ENCODE measurements around the gene HOXA3. TPM values are rescaled to one million over a fixed set of nuclear protein-coding genes. Genes with fewer than 3 reads are reported as not detected.

The HOXA3 gene
- total and polyA plus RNA-seq, 7 donors: 0.65 to 5.6 (median 3.3) TPM

DNA sequence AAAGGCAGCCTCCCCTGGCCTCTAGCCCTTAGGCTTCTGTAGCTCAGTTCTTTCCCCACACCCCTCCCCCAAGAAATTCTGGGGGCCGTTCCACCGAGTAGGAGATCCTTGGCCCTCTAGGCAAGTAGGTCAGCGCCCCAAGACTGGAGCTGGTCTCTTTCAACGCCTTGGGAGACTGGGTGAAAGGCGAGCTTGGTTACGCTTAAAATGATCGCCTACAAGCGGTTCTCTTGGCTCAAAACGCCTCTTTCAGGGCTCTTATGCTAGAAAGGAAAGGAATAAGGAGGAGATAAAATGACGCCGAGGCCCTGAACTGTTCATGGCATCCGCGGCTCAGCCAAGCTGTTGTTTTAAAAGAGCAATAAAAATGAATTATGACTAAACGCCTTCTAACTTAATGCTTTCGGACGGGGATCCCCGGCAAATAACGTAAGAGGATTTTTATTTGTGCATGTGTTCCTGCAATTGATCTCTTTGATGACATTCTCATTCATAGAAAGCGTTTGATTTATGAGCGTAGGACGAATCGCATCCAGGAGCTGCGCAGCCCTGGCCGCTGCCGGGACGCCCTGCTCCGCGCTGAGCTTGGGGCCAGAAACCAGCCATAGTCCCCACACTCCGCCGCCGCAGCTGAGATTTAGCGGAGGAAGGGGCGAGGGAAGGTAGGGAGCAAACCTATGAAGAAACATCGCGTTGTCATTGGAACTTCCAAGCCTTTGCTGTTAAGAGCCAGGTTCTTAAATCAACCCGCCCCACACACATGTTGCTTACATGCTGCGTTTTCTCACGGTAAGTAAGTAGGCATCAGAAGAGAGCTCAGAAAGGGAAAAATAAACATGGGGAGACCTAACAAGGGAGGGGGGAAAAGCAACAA, 53.6 kb downstream of the HOXA3 start:
- Histone ChIP-seq H3K36me3 (ENCODE audit: insufficient read depth in 1 of 2, low read depth in 1 of 2) (peaks cover 0 to 18% of the 10 kb centered on the region in 2 donors), H3K9me3 (no peaks in the 10 kb centered on the region), H3K4me3 (peak overlapping the region; percentile 98), H3K27ac (peak overlapping the region; percentile 73), H3K4me1 (peaks cover 12% of the 10 kb centered on the region), H3K27me3 (ENCODE audit: insufficient read depth in 3 of 3, low read length in 2 of 3) (no peaks in the 10 kb centered on the region)
- DNase-seq: peak in 1 of 2 donors; percentile 41
- intact Hi-C loops (cut with DNase I): no loop called here
- peak in 1 of 4 donors; percentile 59 for ATAC-seq
- TF ChIP-seq CTCF (IDR thresholded peaks at IDR 0.05): no peak
- WGBS, 3 donors: 56 to 63% (median 57%) methylated on average over 38 of the region's 38 CpGs

DNA sequence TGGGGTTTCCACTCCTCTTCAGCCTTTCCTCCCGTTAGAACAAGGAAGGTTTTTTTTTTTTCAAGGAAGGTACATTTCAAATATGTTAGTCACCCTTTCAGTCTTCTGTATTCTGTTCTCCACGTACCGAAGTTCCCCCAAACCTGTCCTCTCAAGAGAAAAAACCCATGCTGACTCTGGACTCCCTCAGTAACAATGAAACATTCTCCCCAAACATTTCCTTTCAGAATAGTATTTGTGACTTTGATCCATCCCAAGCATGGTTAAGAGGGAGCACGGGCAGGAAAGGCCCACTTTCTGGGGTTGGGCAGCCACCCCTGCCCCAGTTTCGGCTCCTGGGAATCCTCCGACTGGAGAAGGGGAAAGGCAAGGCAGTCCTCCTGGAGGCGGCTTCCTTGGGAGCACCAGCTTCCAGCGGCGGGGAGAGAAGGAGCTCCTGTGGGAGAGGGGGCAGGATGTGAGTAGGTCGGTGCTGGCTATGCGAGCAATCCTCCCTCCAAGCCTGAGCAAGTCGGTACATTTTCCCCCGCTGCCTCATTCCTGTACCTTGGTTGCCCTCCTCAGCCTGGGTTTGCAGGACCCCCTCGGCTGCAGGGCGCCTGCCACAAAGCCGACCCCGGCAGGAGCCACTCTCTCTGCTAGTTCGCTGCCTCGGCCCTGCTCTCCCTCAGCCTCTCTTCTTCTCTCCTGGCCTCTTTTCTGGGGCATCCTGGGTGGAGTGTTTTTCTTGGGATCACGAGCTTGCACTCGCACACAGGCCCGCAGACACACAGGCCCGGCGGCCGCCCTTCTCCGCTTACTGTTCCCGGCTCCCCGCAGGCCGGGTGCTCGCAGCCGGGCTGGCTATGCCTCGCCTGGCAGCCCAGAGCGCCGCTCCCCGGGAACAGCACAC, 54.5 kb downstream of the HOXA3 start:
- TF ChIP-seq CTCF (IDR thresholded peaks at IDR 0.05): no peak
- Histone ChIP-seq H3K9me3 (no peaks in the 10 kb centered on the region), H3K36me3 (ENCODE audit: insufficient read depth in 1 of 2, low read depth in 1 of 2) (peaks cover 0 to 18% of the 10 kb centered on the region in 2 donors), H3K27ac (peak overlapping the region; percentile 73), H3K4me3 (peak overlapping the region; percentile 98), H3K27me3 (ENCODE audit: insufficient read depth in 3 of 3, low read length in 2 of 3) (no peaks in the 10 kb centered on the region), H3K4me1 (peaks cover 12% of the 10 kb centered on the region)
- DNase-seq (peak in 1 of 2 donors; percentile 65), ATAC-seq (peak in 1 of 4 donors; percentile 39)
- intact Hi-C loops (cut with DNase I): loop anchor here in 1 of 2 donors (2.0 kb wide), 1 partner anchor 233 kb away; the partner anchor contains the start of gene SKAP2
- WGBS, 3 donors: 53 to 57% (median 55%) methylated on average over 31 to 35 of the region's 35 CpGs

DNA sequence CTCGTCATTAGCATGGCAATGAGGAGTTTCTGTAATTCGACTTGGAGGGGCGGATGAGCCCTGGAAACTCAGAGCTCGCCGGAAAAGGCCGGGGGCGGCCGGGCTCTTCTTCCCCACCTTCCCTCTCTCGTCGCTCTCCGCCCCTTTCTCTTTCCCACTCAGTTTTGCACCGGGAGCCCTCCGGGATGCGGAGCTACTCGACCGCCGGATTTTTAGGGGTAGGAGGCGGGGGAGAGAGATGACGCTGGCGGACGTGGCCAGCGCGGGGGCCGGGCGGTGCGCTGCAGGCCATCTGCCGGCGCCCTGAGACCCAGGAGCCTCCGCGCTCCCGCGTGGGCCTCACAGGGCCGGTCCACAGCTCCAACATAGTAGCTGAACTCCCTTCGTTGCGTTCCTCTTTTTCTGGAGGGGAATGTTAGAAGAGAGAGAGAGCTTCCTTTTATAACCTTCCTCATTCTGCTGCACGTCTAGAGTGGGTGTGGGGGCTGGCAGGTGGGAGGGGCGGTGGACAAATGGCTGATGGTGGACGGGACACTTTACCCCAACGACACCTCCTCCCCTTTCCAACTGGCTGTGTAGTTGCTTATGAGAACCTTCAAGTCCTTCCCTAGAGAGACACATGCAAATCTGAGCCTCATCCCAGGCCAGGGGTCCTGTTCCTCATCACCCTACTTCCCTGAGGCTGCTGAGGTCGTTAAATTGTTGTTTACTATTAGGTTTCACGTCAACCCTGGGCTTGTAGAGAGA, 55.4 kb downstream of the HOXA3 start:
- peak; percentile 56 to 68 for DNase-seq
- H3K36me3 ChIP-seq (ENCODE audit: insufficient read depth in 1 of 2, low read depth in 1 of 2): peaks cover 0 to 18% of the 10 kb centered on the region in 2 donors
- 1 to 3% (median 1%) methylated on average over 40 to 41 of the region's 41 CpGs for WGBS, 3 donors
- no peaks in the 10 kb centered on the region for H3K9me3 ChIP-seq
- peak overlapping the region; percentile 73 for H3K27ac ChIP-seq
- intact Hi-C loops (cut with DNase I): loop anchor here in 1 of 2 donors (2.0 kb wide), 1 partner anchor 232 kb away; the partner anchor contains the start of gene SKAP2
- ATAC-seq: peak; percentile 7 to 72 (median 71)
- H3K27me3 ChIP-seq (ENCODE audit: insufficient read depth in 3 of 3, low read length in 2 of 3): no peaks in the 10 kb centered on the region
- H3K4me1 ChIP-seq: peaks cover 12% of the 10 kb centered on the region
- TF ChIP-seq CTCF (IDR thresholded peaks at IDR 0.05): no peak
- peak overlapping the region; percentile 98 for H3K4me3 ChIP-seq

Data from psoas muscle (tissue), 8 donors.